SK-N-SH (cell line): Measurements from ENCODE around the gene NDC80.

Experiments used
- NRF1 ChIP-seq: IDR thresholded peaks from 2 replicates; pipeline ENCODE4 v1.6.1; 2012; ENCODE audit warnings: low read depth, mild to moderate bottlenecking, low read length
- TF ChIP-seq, protein P1 (sequence below): fragments of 200-600 bp; sonication (generic); IDR thresholded peaks from 2 replicates; pipeline ENCODE4 v1.6.1; 2017; ENCODE audit warnings: antibody characterized with exemption, mild to moderate bottlenecking, moderate library complexity
- TF ChIP-seq, protein P2 (sequence below): IDR thresholded peaks from 2 replicates; pipeline ENCODE4 v1.4.0; 2012; ENCODE audit warnings: low read depth

DNA sequence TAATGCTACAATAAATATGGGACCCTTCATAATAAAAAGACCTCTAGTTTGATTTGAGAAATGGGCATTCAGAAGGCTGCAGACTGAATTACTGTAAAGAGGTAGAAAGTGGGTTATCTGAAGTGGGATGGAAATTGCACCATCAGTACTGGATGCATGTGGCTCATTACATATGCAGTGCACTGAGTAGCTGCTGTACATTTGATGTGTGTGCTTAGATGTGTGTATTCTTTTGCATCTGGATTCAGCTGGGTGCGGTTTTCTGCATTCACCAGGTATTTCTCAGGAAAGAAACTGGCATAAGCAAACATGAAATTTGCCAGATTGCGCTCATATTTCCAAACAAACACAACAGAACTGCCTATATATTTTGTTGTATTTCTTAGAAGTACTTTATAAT lies 38.2 kb downstream of the NDC80 start:
- TF ChIP-seq NRF1 = no peak
- TF ChIP-seq, protein P1, sequence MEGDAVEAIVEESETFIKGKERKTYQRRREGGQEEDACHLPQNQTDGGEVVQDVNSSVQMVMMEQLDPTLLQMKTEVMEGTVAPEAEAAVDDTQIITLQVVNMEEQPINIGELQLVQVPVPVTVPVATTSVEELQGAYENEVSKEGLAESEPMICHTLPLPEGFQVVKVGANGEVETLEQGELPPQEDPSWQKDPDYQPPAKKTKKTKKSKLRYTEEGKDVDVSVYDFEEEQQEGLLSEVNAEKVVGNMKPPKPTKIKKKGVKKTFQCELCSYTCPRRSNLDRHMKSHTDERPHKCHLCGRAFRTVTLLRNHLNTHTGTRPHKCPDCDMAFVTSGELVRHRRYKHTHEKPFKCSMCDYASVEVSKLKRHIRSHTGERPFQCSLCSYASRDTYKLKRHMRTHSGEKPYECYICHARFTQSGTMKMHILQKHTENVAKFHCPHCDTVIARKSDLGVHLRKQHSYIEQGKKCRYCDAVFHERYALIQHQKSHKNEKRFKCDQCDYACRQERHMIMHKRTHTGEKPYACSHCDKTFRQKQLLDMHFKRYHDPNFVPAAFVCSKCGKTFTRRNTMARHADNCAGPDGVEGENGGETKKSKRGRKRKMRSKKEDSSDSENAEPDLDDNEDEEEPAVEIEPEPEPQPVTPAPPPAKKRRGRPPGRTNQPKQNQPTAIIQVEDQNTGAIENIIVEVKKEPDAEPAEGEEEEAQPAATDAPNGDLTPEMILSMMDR = no peak
- TF ChIP-seq, protein P2, sequence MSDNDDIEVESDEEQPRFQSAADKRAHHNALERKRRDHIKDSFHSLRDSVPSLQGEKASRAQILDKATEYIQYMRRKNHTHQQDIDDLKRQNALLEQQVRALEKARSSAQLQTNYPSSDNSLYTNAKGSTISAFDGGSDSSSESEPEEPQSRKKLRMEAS = no peak
